NCI-H526 (cell line): ENCODE measurements around the gene ZNF184.
"Not testable (repeated sequence)": the region's sequence is repeated elsewhere in the genome, so short reads cannot be mapped to it uniquely, and the experiment has no call there.

Experiments used
- DNase-seq, 2 experiments: peaks; one replicate each; lab custom pipeline; 2025; lab: John Stamatoyannopoulos, UW

ZNF184 gene

GRCh38 chr6:27424851-27425250 is 48.1 kb downstream of the ZNF184 start:
- not testable (repeated sequence) for DNase-seq

GRCh38 chr6:27422651-27423332 is 50.1 kb downstream of the ZNF184 start:
- no peak for DNase-seq

- DNase-seq = no peak
Measured at GRCh38 chr6:27419363-27419762, 53.5 kb downstream of the ZNF184 start.

DNA sequence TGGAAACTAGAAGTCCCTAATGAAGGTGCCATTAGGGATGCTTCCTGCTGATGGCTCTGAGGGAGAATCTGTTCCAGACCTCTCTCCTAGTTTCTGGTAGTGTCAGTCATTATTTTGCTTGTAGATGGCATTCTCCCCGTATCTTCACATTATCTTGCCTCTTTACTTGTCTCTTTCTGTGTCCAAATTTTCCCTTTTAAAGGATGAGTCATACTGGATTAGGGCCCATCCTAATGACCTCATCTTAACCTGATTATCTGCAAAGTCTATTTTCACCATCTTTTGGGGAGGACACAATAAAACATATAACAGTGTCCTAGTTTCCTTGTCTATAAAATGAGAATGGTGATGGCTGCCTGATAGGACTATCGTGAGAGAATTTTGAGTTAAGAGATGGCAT is 57.0 kb downstream of the ZNF184 start:
- no peak for DNase-seq

DNA sequence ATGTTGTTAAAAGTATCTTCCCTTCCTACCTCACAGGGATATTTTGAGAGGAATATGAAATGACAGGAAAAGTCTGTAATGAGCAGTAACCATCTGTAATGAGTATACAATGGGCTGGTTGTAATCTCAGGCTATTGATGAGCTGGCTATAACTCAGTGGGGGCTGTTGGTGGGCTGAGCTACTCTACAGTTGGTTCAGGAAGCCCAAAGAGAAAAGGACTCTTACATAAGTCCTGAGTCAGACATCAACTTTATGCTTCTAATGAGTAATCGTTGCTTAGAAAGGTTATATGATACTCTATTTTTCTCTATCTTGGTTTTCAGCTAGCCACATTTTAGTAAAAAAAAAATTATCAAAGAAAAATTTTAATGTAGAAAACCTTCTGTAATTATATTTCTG is 57.9 kb downstream of the ZNF184 start:
- no peak for DNase-seq

- no peak for DNase-seq
Measured at GRCh38 chr6:27414300-27414699, 58.6 kb downstream of the ZNF184 start.

GRCh38 chr6:27407153-27407814 is 65.6 kb downstream of the ZNF184 start:
- no peak for DNase-seq

DNA sequence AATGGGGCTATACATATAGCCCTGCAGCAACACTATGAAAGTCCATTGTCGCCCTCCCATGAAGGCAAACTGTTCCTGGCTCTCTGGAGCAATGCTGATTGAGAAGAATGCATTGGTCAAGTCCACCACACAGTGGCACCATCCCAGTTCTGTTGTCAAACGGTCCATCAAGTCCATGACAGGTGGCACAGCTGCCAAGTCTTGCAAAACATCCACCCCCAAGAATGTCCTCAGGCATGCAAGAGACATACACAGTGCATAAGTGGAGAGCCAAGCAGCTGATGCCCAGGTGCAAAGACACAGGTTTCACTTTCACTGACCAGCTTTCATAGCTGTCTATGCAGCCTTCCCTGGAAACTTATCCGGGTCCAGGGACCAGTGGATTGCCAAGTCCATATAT is 66.8 kb downstream of the ZNF184 start:
- DNase-seq = no peak

DNA sequence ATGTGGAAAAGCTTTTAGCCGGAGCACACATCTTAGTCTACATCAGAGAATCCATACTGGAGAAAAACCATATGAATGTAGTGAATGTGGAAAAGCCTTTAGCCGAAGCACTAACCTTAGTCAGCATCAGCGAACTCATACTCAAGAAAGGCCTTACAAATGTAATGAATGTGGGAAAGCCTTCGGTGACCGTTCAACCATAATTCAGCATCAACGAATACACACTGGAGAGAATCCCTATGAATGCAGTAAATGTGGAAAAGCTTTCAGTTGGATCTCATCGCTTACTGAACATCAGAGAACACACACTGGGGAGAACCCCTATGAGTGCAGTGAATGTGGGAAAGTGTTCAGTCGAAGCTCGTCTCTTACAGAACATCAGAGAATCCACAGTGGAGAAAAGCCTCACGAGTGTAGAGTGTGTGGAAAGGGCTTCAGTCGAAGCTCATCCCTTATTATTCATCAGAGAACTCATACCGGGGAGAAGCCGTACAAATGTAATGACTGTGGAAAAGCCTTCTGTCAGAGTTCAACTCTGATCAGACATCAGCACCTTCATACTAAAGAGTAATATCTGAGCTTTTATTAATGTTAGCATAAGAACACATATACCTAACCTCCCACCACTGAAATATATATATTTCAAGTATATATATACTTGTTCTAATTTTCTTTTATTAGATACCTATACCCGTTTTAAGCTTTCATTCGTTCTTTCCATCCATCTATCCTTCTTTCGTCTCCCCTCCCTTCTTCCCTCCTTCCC is 71.8 kb downstream of the ZNF184 start:
- DNase-seq = no peak
